ENCODE results near the gene TRIM8.
A peak's percentile ranks its signal among the peaks of the same experiment; 100 is the strongest.

TRIM8 gene

GRCh38 chr10:102670871-102671434 lies 26.7 kb downstream of the TRIM8 start:
- H3K27me3 ChIP-seq (ENCODE audit: insufficient read depth, poor library complexity, severe bottlenecking) = no peaks in the 10 kb centered on the region
- no peak for DNase-seq (ENCODE audit: low read depth in 1 of 2, low spot score in 1 of 2)
- TF ChIP-seq POLR2AphosphoS5 (IDR thresholded peaks at IDR 0.05; ENCODE audit: low read depth) (no peak), CTCF (IDR thresholded peaks at IDR 0.05; ENCODE audit: insufficient read depth, low read length) (no peak), REST (IDR thresholded peaks at IDR 0.05; ENCODE audit: insufficient replicate concordance, low read depth) (no peak), SPI1 (IDR thresholded peaks at IDR 0.05; ENCODE audit: borderline replicate concordance, low read depth) (no peak), GABPA (IDR thresholded peaks at IDR 0.05; ENCODE audit: low read depth) (no peak)
- no peak overlapping the region for H3K4me3 ChIP-seq (replicated peaks; ENCODE audit: insufficient read depth, low read length)
- H3K27ac ChIP-seq (replicated peaks) = no peak overlapping the region

GRCh38 chr10:102673236-102673818 lies 29.0 kb downstream of the TRIM8 start:
- TF ChIP-seq CTCF (IDR thresholded peaks at IDR 0.05; ENCODE audit: insufficient read depth, low read length) (no peak), POLR2AphosphoS5 (IDR thresholded peaks at IDR 0.05; ENCODE audit: low read depth) (no peak), SPI1 (IDR thresholded peaks at IDR 0.05; ENCODE audit: borderline replicate concordance, low read depth) (no peak), GABPA (IDR thresholded peaks at IDR 0.05; ENCODE audit: low read depth) (no peak), REST (IDR thresholded peaks at IDR 0.05; ENCODE audit: insufficient replicate concordance, low read depth) (no peak)
- no peak overlapping the region for H3K4me3 ChIP-seq (replicated peaks; ENCODE audit: insufficient read depth, low read length)
- H3K27ac ChIP-seq (replicated peaks) = no peak overlapping the region
- no peaks in the 10 kb centered on the region for H3K27me3 ChIP-seq (ENCODE audit: insufficient read depth, poor library complexity, severe bottlenecking)
- DNase-seq (ENCODE audit: low read depth in 1 of 2, low spot score in 1 of 2) = no peak

- no peak overlapping the region for H3K27ac ChIP-seq (replicated peaks)
- H3K27me3 ChIP-seq (ENCODE audit: insufficient read depth, poor library complexity, severe bottlenecking) = no peaks in the 10 kb centered on the region
- DNase-seq (ENCODE audit: low read depth in 1 of 2, low spot score in 1 of 2) = peak; percentile 23 to 53
- TF ChIP-seq CTCF (IDR thresholded peaks at IDR 0.05; ENCODE audit: insufficient read depth, low read length) (no peak), SPI1 (IDR thresholded peaks at IDR 0.05; ENCODE audit: borderline replicate concordance, low read depth) (no peak), REST (IDR thresholded peaks at IDR 0.05; ENCODE audit: insufficient replicate concordance, low read depth) (no peak), POLR2AphosphoS5 (IDR thresholded peaks at IDR 0.05; ENCODE audit: low read depth) (no peak), GABPA (IDR thresholded peaks at IDR 0.05; ENCODE audit: low read depth) (no peak)
- H3K4me3 ChIP-seq (replicated peaks; ENCODE audit: insufficient read depth, low read length) = no peak overlapping the region
These were observed 29.7 kb downstream of the TRIM8 start for GRCh38 chr10:102673819-102674511.

All from HL-60 (cell line).